HFF-Myc (cell line): ENCODE measurements around the gene HEATR5A.
"Not testable (repeated sequence)": the region's sequence is repeated elsewhere in the genome, so short reads cannot be mapped to it uniquely, and the experiment has no call there.

Experiments used
- DNase-seq: peaks from one replicate; pipeline ENCODE4 v3.0.0-alpha.2; 2011; ENCODE audit warnings: low read depth; ENCODE audit errors: extremely low read depth
- H3K4me3 ChIP-seq: replicated peaks from 2 replicates; pipeline ENCODE4 v1.5.1; 2011; ENCODE audit warnings: low read depth, mild to moderate bottlenecking, control low read depth, low read length
- TF ChIP-seq, protein P1 (sequence below): IDR thresholded peaks from 2 replicates; pipeline ENCODE4 v1.5.1; 2012; ENCODE audit warnings: mild to moderate bottlenecking, low read depth, low read length, control low read depth; ENCODE audit errors: missing control alignments

The HEATR5A gene

DNA sequence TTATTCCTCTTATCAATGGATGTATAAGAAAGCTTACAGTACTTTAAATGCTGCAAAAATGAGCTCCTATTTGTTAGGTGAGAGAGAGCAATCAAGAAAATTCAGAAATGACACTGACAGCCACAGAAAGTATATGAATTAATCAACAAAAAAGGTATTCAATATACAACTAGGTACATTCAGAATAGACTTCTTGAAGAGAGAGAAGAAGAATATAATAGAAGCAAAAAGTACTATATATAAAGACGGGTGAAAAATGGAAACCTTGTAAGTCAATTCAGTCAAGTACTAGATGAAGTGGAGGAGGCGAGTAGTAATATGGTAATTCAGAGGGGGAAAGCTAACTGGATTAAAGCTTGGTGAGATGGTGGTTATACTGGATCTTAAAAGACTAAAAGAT lies 74.3 kb downstream of the HEATR5A start:
- H3K4me3 ChIP-seq: no peak overlapping the region
- TF ChIP-seq, protein P1, sequence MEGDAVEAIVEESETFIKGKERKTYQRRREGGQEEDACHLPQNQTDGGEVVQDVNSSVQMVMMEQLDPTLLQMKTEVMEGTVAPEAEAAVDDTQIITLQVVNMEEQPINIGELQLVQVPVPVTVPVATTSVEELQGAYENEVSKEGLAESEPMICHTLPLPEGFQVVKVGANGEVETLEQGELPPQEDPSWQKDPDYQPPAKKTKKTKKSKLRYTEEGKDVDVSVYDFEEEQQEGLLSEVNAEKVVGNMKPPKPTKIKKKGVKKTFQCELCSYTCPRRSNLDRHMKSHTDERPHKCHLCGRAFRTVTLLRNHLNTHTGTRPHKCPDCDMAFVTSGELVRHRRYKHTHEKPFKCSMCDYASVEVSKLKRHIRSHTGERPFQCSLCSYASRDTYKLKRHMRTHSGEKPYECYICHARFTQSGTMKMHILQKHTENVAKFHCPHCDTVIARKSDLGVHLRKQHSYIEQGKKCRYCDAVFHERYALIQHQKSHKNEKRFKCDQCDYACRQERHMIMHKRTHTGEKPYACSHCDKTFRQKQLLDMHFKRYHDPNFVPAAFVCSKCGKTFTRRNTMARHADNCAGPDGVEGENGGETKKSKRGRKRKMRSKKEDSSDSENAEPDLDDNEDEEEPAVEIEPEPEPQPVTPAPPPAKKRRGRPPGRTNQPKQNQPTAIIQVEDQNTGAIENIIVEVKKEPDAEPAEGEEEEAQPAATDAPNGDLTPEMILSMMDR: no peak

DNA sequence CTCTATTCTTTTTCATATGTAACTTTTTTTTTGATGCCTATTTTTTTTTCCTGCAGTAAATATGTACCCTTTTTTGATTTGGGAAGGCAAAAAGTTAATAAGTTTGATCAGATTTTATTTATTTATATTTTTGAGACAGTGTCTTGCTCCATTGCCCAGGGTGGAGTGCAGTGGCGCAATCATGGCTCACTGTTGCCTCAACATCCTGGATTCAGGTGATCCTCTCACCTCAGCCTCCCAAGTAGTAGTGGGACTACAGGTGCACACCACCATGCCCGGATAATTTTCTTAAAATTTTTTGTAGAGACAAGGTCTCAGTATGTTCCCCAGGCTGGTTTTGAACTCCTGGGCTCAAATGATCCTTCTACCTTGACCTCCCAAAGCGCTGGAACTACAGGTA lies 79.1 kb downstream of the HEATR5A start:
- TF ChIP-seq, protein P1: no peak
- DNase-seq: no peak
- H3K4me3 ChIP-seq: no peak overlapping the region

More for the DNA sequence above, 74.3 kb downstream of the HEATR5A start:
- DNase-seq: no peak

DNA sequence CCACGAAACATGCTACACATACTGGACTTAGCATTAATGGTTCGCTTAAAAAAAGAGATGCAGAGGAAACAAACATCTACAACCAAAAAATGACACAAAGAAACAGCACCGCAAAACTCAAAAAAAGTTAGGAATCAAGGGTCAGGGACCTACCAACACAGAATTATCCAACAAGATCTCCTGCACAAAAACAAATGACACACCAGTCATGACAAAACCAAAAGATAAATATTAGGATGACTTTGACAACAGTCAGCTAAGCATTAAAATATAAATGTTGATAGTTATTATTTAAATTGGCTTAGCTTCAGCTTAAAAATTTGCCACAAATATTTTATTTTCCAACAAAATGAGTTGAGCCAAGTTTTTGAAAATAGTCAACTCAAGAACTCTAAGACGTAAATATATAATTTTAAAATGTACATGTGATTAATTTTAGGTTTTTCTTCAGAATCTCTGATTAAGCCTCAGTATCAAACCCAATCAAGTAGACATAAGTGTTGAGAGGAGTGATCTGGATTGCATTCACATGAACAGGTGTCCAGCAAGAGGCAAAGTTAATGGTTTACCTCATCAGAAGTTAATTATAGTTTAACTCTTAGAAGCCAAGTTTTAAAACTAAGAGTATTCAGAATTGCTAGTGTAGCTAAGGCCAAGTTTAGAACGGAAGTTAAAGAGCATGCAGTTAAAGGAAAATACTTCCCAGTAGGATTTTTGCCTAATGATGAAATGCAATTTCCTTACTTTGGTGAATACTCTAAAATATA lies 79.9 kb downstream of the HEATR5A start:
- TF ChIP-seq, protein P1: no peak
- H3K4me3 ChIP-seq: no peak overlapping the region
- no peak for DNase-seq

DNA sequence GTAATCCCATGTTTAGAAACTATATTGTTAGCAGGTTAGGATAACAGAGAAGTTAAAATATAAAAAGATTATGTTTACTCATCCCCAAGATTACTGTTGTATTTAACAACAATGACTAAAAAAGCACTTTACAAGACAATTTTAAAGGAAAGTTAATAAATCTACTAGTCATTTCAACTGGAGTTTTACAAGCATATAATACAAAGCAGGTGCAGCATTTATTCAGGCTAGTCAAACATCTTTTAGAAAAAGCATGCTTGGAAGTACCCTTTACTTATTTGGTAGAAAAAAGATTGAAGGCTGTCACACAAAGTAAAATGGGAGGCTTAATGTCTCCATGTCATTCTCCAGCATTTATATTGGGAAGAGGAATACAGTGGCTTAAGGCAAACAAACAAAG lies 80.6 kb downstream of the HEATR5A start:
- DNase-seq: no peak
- no peak overlapping the region for H3K4me3 ChIP-seq
- TF ChIP-seq, protein P1: no peak

DNA sequence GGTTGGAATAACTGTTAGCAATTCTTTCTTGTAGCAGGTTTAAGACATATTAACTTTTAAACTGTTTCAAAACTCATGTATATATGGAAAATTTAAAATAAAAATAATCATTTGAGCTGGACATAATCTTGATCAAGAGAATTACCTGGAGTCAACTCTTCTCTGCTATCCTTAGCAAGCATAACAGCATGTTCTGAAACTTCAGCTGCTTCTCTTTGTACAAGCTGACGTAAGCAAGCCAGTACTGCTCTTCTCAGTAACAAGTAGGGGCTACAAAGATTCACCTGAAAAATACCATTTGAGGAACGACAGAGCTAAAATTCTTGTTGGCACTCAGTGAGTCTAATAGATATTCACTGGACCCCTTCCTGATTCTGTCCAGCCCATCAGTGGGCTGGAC lies 83.0 kb downstream of the HEATR5A start:
- TF ChIP-seq, protein P1: no peak
- no peak for DNase-seq
- H3K4me3 ChIP-seq: no peak overlapping the region

DNA sequence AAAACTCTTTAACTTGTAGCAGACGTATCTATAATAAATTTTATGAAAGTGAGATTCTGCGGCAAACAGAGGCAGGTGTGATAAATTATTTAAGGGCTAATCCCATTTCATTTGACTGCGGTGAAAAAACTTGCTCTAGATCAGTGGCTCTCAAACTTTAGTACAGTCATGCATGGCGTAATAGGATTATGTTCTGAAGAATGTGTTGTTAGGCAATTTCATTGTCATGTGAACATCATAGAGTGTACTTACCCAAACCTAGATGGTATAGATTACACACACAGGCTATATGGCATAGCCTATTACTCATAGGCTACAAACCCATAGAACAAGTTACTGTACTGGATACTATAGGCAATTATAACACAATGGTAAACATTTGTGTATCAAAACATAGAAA lies 83.7 kb downstream of the HEATR5A start:
- TF ChIP-seq, protein P1: no peak
- no peak for DNase-seq

DNA sequence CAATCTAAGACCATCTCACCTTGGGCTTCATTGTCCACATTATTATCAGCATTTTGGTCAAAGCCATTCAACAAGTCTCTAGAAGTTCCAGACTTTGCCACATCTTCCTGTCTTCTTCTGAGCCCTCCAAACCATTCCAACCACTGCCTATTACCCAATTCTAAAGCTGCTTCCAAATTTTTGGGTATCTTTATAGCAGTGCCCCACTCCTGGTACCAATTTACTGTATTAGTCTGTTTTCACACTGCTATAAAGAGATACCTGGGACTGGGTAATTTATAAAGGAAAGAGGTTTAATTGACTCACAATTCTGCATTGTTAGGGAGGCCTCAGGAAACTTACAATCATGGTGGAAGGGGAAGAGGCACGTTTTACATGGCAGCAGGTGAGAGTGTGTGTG lies 89.0 kb downstream of the HEATR5A start:
- not testable (repeated sequence) for DNase-seq, H3K4me3 ChIP-seq

More for the DNA sequence above, 83.7 kb downstream of the HEATR5A start:
- no peak overlapping the region for H3K4me3 ChIP-seq

DNA sequence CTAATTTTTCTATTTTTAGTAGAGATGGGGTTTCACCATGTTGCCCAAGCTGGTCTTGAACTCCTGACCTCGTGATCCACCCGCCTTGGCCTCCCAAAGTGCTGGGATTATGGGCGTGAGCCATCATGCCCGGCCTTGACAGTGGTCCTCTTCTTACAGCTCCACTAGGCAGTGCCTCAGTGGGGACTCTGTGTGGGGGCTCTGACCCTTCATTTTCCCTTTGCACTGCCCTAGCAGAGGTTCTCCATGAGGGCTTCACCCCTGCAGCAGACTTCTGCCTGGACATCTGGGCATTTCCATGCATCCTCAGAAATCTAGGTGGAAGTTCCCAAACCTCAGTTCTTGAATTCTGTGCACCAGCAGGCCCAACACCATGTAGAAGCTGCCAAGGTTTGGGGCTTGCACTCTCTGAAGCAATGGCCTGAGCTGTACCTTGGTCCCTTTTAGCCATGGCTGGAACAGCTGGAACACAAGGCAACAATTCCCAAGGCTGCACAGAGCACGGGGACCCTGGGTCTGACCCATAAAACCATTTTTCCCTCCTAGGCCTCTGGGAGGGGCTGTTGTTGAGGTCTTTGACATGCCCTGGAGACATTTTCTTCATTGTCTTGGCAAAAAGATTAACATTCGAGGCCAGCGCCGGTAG lies 90.4 kb downstream of the HEATR5A start:
- not testable (repeated sequence) for H3K4me3 ChIP-seq, DNase-seq
